AG09309 (cell line): ENCODE measurements around the gene ABHD5.

Experiments used
- DNase-seq: peaks from one replicate; pipeline ENCODE4 v3.0.0-alpha.2; 2010; ENCODE audit warnings: low read depth
- H3K4me3 ChIP-seq: 2 replicates; pipeline ENCODE4 v1.5.1; 2011; ENCODE audit warnings: mild to moderate bottlenecking, low read depth, low read length, moderate library complexity; ENCODE audit not compliant: control insufficient read depth
- TF ChIP-seq, protein P1 (sequence below): IDR thresholded peaks from 2 replicates; pipeline ENCODE4 v1.5.1; 2011; ENCODE audit warnings: mild to moderate bottlenecking, low read depth, low read length, inconsistent platforms; ENCODE audit not compliant: insufficient read depth, control insufficient read depth; ENCODE audit errors: missing control alignments

Gene ABHD5

DNA sequence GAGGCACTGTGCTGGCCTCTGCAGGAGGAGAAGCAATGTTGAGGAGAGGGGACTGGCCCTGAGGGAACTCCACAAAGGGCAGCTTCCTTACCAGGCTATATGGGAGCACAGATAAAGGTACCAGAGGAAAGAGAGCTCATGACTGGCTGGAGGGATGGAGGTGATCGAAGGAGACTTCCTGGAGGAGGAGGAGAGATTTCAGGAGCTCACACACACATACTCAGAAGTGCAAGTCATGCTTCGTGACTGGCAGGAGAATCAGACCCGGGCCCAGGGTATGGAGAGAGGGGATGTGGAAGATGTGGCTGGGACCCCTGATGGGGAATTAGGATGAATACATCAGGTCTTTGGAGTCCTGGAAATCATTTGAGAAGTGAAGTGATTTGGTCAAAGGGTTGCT lies 85.4 kb downstream of the ABHD5 start:
- no peak for DNase-seq
- TF ChIP-seq, protein P1, sequence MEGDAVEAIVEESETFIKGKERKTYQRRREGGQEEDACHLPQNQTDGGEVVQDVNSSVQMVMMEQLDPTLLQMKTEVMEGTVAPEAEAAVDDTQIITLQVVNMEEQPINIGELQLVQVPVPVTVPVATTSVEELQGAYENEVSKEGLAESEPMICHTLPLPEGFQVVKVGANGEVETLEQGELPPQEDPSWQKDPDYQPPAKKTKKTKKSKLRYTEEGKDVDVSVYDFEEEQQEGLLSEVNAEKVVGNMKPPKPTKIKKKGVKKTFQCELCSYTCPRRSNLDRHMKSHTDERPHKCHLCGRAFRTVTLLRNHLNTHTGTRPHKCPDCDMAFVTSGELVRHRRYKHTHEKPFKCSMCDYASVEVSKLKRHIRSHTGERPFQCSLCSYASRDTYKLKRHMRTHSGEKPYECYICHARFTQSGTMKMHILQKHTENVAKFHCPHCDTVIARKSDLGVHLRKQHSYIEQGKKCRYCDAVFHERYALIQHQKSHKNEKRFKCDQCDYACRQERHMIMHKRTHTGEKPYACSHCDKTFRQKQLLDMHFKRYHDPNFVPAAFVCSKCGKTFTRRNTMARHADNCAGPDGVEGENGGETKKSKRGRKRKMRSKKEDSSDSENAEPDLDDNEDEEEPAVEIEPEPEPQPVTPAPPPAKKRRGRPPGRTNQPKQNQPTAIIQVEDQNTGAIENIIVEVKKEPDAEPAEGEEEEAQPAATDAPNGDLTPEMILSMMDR: no peak

GRCh38 chr3:43779850-43780249 lies 89.1 kb downstream of the ABHD5 start:
- H3K4me3 ChIP-seq: no peak overlapping the region
- no peak for DNase-seq
- TF ChIP-seq, protein P1: no peak

More for the DNA sequence above, 85.4 kb downstream of the ABHD5 start:
- no peak overlapping the region for H3K4me3 ChIP-seq

DNA sequence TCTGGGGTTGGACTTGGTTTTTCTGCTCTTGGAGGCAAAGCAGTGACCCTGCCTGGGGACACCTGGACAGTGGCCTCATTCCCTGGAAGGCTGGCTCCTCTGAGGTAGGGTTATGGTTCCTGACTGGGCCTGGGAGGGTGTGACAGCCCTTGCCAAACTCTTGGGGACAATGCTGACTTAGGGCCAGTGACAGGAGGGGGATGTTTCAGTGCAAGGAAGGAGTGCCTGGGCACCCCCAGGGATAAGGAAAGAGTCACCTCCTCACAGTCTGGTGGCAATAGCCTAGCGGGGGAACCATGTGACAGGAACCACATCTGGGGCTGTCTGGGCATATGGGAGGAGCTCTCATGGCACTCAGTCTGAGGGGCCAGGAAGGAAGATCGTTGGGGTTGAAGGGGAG lies 91.8 kb downstream of the ABHD5 start:
- no peak overlapping the region for H3K4me3 ChIP-seq
- TF ChIP-seq, protein P1: no peak
- DNase-seq: no peak
